ENCODE measurements around the gene ERCC1. TPM values are rescaled to one million over a fixed set of nuclear protein-coding genes. Genes with fewer than 3 reads are reported as not detected.

The ERCC1 gene
- total and polyA plus RNA-seq, 4 donors = 19.2 to 28.7 (median 22.0) TPM

- H3K4me1 ChIP-seq (ENCODE audit: control insufficient read depth in 4 of 4, insufficient read depth in 4 of 4, low read length in 3 of 4) = peaks cover 3 to 13% (median 6%) of the 10 kb centered on the region in 4 donors
Observed at GRCh38 chr19:45428384-45429231, 4.9 kb upstream of the ERCC1 start.

More at GRCh38 chr19:45428384-45429231, 4.9 kb upstream of the ERCC1 start:
- Histone ChIP-seq H3K36me3 (ENCODE audit: control insufficient read depth in 4 of 4, insufficient read depth in 3 of 4, low read depth in 1 of 4, low read length in 3 of 4) (no peaks in the 10 kb centered on the region), H3K4me3 (ENCODE audit: low read depth in 1 of 3, low read length in 3 of 3) (peak overlapping the region in 1 of 3 donors; percentile 33), H3K9me3 (ENCODE audit: control insufficient read depth in 4 of 4, low read length in 3 of 4) (no peaks in the 10 kb centered on the region), H3K27ac (ENCODE audit: low read depth in 1 of 2, low read length in 2 of 2) (no peak overlapping the region), H3K9ac (ENCODE audit: low read depth in 1 of 2, low read length in 2 of 2) (no peak overlapping the region), H3K27me3 (ENCODE audit: control insufficient read depth in 4 of 4, insufficient read depth in 4 of 4, low read length in 3 of 4) (no peaks in the 10 kb centered on the region)
- 5% methylated on average over 73 of the region's 73 CpGs for WGBS
- no peak for DNase-seq (ENCODE audit: low spot score)
- TF ChIP-seq FOXA1 (IDR thresholded peaks at IDR 0.05) (no peak), GABPA (IDR thresholded peaks at IDR 0.05 in 1 of 2, conservative IDR thresholded peaks at IDR 0.05 in 1 of 2) (no peak), FOXA2 (IDR thresholded peaks at IDR 0.05) (no peak), HNF4G (IDR thresholded peaks at IDR 0.05) (no peak), HNF4A (conservative IDR thresholded peaks at IDR 0.05) (no peak), TAF1 (conservative IDR thresholded peaks at IDR 0.05) (no peak), ZBTB33 (IDR thresholded peaks at IDR 0.05) (no peak), MAX (IDR thresholded peaks at IDR 0.05) (no peak), JUND (IDR thresholded peaks at IDR 0.05) (no peak), CTCF (IDR thresholded peaks at IDR 0.05; ENCODE audit: low read depth, low read length, missing input control) (no peak), SP1 (IDR thresholded peaks at IDR 0.05) (no peak), REST (IDR thresholded peaks at IDR 0.05) (no peak), ATF3 (IDR thresholded peaks at IDR 0.05) (no peak), NR2F2 (IDR thresholded peaks at IDR 0.05) (no peak), RXRA (IDR thresholded peaks at IDR 0.05) (no peak), YY1 (IDR thresholded peaks at IDR 0.05) (no peak), EGR1 (IDR thresholded peaks at IDR 0.05; ENCODE audit: low read depth in 2 of 2) (no peak), RAD21 (IDR thresholded peaks at IDR 0.05) (no peak)
